Nucleus accumbens (tissue), 56 donors: ENCODE measurements around the gene COL18A1.

Experiments used
- DNase-seq, 56 donors: peaks; one replicate each; lab custom pipeline; 2025; lab: John Stamatoyannopoulos, UW

The COL18A1 gene

DNA sequence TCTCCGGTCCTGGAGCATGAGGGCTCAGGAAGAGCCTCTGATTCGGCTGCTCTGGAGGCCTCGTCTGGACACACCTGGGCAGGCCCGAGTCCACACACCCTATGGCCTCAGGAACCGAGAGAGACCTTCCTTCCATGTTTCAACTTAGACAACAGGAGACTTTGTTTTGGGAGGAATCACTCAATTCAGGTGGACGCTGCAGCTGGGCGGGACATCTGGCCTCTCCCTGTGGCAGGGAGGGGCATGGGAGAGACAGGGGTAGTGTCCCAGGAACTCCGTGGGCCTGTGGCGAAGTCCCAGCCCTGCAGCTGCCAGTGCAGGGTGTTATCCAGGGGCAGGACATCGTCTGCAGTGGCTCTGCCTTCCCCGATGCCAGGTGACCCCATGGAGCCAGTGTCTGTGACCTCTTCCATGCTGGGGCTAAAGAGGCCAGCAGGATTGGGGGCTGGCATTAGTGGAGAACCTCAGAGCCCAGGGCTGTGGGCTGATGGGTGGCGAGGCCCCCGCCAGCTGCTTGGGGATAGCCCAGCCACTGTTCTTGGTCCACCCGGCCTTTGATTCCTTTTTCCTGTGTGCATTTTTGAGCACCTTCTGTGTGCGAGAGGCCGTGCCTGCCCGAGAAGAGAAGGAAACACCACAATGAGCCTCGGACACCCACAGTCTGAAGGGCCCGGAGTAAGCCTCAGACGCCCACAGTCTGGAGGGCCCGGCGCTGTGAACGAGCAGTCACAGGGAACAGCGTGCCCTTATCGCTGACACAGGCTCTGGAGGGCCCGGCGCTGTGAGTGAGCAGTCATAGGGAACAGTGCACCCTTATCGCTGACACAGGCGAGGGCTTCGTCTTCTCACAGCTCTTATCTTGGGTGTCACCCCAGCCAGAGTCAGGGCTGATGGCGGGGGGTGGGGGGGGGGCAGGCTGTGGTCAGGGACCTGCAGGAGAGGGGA, 6.2 kb downstream of the COL18A1 start:
- no peak for DNase-seq

DNA sequence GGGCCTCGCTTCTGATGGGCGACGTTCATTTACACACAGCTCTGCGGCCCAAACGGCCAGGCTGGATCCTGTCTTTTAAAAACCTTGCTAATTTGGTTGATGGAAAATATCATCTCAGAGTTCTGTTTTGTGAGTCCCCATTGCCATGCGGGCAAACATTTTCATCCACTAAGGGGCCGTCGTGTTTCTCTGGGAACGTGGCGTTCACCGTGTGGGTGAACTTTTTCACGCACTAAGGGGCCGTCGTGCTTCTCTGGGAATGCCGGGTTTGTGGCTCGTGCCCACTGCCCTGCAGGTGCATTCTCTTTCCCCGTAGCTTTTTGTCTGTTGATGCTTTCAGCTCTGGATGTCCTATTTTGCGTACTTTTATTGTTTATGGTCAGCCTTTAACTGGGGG, 6.8 kb downstream of the COL18A1 start:
- no peak for DNase-seq

GRCh38 chr21:45412491-45412890, 7.5 kb downstream of the COL18A1 start:
- no peak for DNase-seq

DNA sequence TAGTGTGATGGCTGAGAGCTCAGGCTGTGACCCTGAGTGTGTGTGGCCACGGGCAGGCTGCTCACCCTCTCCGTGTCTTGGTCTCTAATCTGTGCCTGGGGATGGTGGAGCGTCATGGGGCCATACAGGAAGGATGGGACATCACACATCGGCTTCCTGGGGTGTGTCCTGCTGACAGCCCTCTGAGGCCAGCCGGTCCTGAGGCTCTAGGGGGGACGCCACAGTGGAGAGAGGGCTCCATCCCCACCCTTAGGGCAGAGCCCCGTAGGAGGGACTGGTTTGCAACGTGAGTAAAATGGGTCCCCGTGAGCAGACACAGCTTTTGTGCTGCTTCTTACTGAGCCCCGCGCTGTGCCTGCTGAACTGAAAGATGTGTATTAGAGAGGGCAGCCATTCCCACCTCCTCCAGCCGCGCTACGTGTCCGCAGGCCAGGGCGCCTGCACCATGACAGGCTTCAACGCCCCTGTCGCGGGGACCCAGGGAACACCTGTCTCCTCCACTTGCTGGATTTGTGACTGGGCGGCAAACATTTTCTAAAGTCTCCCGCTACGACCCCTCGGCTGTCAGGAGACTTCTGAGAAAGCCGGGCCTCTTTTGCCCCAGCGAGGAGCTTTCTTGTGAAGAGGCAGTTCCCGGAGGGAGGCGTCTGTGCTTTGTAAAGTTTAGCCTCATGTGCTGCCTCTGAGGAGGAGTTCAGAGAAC, 8.1 kb downstream of the COL18A1 start:
- DNase-seq, result no peak

GRCh38 chr21:45413922-45414321, 9.0 kb downstream of the COL18A1 start:
- no peak for DNase-seq

GRCh38 chr21:45414396-45415187, 9.6 kb downstream of the COL18A1 start:
- DNase-seq, result no peak

DNA sequence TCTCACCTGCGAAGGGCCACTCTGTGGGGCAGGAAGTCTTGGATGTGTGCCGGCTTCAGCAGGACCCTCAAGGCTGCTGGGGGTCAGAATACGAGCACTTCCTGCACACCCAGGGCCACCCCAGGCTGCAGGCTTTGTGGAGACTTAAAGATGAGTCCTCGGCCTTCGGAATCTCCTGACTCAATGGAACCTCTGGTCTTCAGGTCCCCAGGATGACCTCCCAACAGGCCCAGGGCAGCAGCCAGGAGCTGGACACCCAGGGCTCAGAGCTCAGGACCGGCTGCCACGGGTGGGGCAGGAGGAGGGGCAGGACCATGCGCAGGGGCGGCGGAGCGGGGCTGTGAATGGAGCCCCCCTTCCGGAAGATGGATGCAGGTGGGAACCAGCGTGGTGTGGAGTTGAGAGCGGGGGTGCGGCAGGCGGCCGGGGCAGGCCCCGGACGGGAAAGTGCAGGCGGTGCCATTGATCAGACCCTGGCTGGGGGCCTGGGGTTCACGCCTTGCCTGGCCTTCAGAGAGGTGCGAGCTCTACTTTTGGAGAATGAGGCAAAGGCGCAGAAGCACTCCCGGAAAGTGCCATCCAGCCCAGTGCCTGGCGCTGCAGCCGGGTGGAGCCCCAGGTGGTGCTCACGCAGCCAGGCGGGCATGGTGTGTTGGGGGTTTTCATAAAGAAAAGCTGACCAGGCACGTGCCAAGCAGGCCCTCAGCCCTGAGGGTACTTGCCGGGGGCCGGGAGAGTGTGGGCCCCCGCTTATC, 10.4 kb downstream of the COL18A1 start:
- no peak for DNase-seq

DNA sequence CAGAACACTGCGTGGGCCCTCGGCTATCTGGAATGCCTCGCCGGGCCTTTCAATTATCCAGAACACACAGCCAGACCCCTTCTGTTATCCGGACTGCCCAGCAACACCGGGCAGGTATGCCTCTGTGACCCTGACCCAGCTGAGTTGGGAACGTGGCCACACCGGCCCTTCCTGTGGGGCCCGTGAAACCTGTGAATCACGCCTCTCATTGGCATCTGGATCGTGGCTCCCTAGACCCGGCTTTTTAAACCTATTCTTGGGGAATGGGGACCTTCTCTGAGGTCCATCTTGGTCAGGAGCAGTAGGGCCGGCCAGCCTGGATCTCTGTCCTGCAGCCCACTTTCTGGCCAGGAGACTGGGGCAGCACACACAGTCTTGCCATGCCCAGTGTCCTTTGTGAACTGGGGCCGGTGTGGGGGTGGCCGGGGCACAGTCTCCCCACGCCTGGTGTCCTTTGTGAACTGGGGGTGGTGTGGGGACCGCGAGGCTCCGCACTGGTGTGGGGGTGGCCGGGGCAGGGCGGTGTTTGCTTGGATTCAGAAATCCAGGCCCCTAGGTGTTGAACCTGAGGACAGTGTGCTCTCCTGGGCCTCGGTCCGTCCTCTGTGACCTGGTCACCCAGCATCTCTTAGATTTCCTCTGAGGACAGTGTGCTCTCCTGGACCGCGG, 11.1 kb downstream of the COL18A1 start:
- DNase-seq, result no peak

GRCh38 chr21:45416620-45417019, 11.7 kb downstream of the COL18A1 start:
- DNase-seq, result no peak

DNA sequence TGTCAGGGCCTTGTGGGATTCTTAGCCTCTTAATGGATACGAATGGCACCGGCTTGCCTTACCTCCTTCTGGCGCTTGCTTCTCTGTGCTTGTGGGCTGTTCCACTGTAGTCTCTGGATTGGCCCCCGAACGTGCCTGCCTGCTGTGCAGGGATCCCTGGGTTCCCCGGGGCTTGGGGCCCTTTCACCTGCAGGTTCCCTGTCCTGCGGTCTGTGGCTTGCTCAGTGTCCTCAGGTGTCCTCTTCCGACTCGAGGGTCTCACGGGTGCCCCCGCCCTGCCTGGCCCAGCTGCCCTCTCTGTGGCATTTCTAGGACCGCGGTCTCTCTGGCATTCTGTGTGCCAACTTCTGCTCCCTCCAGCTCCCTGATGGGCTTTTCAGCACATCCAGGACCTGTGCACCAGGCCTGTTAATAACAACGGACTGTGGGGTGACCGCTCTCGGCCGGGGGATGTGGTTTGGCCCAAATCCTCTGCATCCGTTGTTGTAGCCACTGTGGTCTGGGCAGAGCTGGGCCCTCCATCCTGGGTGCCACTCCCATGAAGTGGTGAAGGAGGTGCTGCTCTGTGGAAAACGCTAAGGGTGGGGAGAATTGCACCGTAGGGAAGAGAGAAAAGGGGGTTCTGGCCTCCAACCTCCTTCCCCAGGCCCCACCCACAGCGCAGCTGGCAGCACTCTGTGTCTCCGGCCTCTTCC, 12.4 kb downstream of the COL18A1 start:
- no peak for DNase-seq

- no peak for DNase-seq
Observed at GRCh38 chr21:45417951-45418300, 13.0 kb downstream of the COL18A1 start.

GRCh38 chr21:45418301-45419071, 13.5 kb downstream of the COL18A1 start:
- DNase-seq, result no peak

DNA sequence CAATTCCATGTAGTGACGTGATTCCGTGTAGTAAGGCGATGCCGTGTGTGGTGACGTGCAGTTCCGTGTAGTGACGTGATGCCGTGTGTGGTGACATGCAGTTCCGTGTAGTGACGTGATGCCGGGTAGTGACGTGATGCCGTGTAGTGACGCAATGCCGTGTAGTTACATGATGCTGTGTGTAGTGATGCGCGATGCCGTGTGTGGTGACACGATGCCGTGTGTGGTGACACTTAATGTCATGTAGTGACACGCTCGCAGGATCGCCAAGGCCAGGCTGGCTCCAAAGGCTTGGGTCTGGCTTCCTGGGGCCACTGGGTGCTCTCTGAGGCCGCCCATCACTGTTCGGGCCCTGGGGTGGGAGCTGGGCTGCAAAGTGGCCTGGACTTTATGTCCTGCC, 14.2 kb downstream of the COL18A1 start:
- DNase-seq, result no peak

DNA sequence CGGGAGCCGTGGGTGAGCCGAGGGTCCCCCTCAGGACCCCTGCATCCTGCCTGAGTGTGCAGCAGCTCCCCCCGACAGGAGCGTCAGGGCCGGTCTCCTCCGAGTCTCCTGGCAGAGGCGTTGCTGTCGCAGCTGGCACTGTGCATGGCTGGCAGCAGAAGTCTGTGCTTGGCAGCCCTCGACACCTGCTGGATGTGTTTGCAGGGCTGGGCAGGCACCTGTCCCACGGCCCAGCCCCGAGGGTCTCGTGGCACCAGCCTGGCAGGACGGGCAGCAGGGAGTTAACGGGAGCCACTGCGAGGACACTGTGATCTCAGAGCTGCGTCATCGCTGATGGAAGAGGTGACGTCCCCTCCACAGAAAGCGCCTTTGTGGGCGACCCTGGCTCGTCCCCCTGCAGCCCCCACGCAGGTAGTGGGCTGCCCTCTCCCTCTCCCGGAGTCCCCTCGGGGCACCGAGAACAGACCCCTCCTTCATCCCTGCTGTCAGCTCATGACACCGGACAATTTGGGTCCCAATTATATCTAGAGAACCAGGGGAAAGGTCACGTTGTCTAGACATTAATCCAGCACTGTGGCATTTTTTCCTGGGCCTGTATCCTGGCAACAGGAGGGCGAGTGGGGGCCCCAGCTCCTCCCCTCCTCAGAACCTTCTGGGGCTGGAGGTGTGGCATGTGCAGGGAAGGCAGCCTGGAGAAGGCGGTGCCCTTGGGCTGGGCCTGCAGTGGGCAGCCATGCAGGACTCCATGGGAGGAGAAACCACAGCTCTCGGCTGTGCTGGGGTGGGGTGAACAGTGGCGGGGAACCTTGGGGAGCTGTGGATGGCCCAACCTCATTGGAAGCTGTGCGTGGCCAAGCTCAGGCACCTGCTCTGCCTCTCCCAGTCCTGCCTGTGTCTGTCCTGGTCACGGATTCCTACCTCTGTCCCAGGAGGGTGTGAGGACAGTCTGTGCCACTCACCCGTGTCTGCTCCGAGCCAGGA, 15.4 kb downstream of the COL18A1 start:
- peak in 6 of 56 donors; percentile 9 to 55 (median 28) for DNase-seq

- no peak for DNase-seq
Observed at GRCh38 chr21:45421071-45421845, 16.3 kb downstream of the COL18A1 start.
